Skin epidermis (tissue), 12 donors: Measurements from ENCODE around the gene TBPL2.
"Not testable (repeated sequence)": the region's sequence is repeated elsewhere in the genome, so short reads cannot be mapped to it uniquely, and the experiment has no call there.

Experiments
- H3K27ac ChIP-seq, 21 experiments: fragments of 200-600 bp; sonication (generic) in 11 of 21; one replicate each; pipeline ENCODE4 v1.5.0; 2020; ENCODE audit warnings: mild to moderate bottlenecking in 3 of 21, inconsistent platforms in 2 of 21, moderate library complexity in 2 of 21
- H3K4me3 ChIP-seq, 7 experiments: fragments of 200-600 bp; sonication (generic) in 2 of 7; one replicate each; pipeline ENCODE4 v1.5.0; 2020; ENCODE audit warnings: inconsistent platforms in 2 of 7, mild to moderate bottlenecking in 2 of 7, moderate library complexity in 1 of 7

The TBPL2 gene

DNA sequence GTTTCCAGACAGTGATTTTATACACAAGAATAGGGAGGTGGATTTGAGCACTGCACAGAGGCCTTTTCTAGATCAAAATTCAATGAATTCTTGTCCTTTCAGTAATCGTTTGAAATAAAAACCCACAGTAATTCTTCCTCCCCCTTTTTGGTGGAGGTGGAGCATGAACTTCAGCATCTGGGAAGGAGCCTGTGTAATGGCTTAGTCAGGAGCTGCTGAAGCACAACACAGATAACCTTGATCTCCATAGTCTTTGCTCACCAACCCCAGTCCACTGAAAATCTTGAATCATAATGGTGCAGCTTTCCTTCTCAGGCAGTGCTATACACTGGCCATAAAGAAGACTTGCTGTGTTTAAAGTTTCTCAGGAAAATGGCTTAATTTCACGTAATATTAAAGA is 6.4 kb upstream of the TBPL2 start:
- H3K4me3 ChIP-seq, result no peak overlapping the region
- peak overlapping the region in 1 of 21 experiments; percentile 63 for H3K27ac ChIP-seq

DNA sequence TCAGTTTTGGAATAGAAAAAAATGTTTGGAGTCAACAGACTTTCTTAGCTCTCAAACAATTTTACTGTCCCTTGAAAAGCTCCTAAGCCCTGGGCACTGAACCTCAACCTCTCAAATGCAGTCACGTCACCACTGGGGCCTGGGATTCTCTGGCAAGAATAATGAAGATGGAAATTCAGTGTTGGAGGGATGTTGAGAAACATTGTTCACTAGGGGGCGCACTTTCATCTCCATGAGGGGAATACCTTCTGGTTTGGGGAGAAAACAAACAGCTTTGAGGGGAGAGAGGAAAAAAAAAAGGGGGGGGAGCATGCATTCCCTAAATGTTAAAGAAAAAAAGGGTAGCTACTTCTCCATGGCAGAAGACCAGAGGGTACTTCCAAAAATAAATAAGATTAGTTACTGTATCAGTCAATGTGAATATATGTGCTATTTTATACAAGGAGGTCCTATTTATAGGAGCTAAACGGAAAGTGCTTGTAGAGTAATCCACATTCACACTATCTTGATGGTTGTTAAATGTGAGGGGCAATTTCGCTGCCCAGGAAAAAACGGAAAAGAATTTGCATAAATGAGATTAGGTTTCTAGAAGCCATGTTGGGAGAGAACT is 5.8 kb upstream of the TBPL2 start:
- Histone ChIP-seq H3K27ac (peak overlapping the region in 2 of 21 experiments; percentile 21 to 63), H3K4me3 (no peak overlapping the region)

GRCh38 chr14:55441286-55441685 is 870 bp upstream of the TBPL2 start:
- no peak overlapping the region for H3K27ac ChIP-seq

DNA sequence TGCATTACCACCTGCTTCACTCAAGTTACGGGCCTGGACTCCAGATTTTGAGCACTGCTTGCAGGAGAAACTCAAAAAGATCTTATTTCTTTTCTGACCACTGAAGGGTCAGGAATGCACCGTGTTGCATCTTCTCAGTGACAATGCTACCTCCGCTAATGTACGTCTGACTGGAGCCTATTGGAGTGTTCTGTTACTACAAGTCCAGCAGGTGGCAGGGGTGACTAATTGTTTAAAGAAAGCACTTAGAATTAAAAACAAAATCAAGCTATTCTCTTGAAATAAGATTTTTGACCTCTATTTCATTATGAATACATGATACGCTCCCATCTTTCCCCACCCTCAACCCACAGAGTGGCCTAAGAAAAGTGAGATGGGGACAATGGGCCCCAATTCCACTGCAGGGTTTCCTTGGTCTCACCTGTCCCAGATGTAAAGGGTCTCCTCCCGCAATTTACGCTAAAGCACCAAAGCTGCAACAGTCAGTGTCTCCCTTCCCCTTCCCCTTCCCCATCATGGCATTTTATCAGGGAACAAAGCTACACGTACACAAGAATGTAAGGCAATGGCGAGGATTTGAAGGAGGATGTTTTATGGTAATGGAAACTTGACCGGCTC is 2.2 kb downstream of the TBPL2 start:
- Histone ChIP-seq H3K27ac (no peak overlapping the region), H3K4me3 (no peak overlapping the region)

More at GRCh38 chr14:55441286-55441685, 870 bp upstream of the TBPL2 start:
- no peak overlapping the region for H3K4me3 ChIP-seq

- Histone ChIP-seq H3K4me3 (no peak overlapping the region), H3K27ac (no peak overlapping the region)
Measured at GRCh38 chr14:55436931-55437330, 3.5 kb downstream of the TBPL2 start.

DNA sequence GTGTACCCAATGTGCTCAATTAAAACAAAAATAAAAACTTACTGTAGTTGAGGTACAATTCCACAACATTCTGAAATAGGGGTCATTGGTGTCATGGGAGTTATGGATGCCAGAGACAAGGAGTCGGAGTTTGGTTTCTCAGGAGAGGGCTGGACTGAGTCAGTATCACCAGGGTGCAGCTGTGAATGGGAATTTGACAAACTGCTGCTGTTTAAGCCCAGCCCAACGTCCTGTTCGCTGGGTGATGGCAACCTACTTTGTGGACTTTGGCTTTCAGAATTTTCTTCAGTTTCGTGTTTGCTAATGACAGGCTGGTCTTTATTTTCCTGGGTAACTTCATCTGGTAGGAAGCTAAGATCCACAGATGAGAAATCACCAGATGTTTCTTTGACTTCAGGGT is 3.9 kb downstream of the TBPL2 start:
- Histone ChIP-seq H3K4me3 (no peak overlapping the region), H3K27ac (no peak overlapping the region)

- H3K27ac ChIP-seq, result no peak overlapping the region
- H3K4me3 ChIP-seq, result no peak overlapping the region
Measured at GRCh38 chr14:55434805-55435174, 5.6 kb downstream of the TBPL2 start.

GRCh38 chr14:55433880-55434804 is 6.3 kb downstream of the TBPL2 start:
- Histone ChIP-seq H3K4me3 (no peak overlapping the region), H3K27ac (no peak overlapping the region)

DNA sequence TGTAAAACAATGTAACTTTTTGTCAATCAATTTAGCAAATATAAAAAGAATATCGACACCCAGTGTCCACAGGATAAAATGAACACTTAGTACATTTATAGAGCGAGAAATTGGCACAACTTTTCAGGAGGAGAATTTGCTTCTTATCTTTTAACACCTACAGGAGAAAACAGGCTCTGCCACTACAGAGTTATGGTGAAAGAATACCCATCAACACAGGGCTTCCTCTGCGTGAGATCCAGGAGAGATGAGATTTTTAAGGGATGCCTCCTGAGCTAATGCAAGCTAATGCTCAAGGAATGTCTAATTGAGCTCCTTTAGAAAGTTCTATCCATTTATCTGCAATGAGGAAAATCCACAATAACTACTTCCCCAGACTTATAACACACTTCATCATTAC is 7.8 kb downstream of the TBPL2 start:
- Histone ChIP-seq H3K4me3 (no peak overlapping the region), H3K27ac (no peak overlapping the region)

DNA sequence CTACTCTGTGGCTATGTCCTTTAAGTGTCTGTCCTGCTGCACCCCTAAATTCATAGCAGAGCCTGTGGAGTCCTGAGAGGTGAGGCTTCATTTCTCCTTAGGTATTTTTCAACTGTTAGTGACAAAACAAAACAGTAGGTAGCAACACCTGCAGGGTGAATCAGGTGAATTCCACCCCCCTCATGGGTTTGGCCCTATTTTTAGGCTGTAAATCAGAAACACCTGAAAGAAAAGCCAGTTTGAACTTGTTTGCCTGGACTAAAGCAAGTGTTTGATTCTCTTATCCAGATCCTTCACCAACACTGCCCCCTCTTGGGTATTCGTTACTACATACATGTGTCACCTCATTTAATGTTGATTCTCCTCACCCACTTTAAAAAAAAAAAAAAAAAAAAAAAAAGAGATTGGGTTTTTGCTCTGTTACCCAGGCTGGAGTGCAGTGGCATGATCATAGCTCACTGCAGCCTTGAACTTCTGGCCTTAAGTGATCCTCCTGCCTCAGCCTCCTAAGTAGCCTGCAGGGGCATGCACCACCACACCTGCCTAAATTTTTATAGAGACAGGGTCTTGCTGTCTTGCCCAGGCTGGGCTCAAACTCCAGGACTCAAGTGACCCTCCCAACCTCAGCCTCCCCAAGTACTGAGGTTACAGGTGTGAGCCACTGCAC is 10.3 kb downstream of the TBPL2 start:
- Histone ChIP-seq H3K4me3 (no peak overlapping the region), H3K27ac (no peak overlapping the region)

DNA sequence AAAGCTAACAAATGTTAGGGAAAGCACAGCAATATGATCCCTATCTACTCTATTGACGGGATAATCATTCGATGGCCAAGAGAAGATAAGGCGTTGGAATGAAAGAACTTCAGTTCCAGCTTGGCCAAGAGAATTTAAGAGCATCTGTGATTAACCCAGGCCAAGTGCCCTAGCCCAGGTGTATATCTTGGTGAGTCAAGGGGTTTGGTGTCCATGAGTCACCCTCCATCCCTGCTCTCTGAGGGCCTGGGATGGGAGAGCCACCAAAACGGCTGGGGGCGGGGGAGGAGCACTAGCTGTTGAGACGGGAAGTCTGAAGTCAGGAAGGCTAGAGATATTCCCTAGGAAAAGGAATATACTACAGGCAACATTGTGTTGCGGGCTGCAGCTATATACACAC is 13.0 kb downstream of the TBPL2 start:
- Histone ChIP-seq H3K27ac (no peak overlapping the region), H3K4me3 (no peak overlapping the region)

GRCh38 chr14:55426891-55427290 is 13.5 kb downstream of the TBPL2 start:
- H3K27ac ChIP-seq, result no peak overlapping the region
- no peak overlapping the region for H3K4me3 ChIP-seq

DNA sequence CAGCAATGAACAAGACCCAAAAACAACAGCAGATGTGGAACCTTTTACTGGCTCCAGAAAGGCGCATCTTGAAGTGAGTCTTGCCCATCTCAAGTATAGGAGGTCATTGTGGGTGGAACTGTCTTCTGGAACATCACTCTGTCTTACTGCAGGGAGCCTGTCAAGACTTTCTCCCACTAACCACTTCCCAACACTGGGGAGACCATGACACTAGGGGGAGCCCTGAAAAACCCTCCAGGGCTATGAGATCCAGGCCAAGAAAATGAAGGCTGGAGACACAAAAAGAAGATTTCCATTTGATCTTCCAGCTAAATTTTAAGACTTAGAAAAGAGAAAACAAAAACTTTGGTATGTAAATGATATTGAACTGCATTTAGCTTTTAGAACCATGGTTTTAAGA is 15.3 kb downstream of the TBPL2 start:
- H3K4me3 ChIP-seq, result no peak overlapping the region

DNA sequence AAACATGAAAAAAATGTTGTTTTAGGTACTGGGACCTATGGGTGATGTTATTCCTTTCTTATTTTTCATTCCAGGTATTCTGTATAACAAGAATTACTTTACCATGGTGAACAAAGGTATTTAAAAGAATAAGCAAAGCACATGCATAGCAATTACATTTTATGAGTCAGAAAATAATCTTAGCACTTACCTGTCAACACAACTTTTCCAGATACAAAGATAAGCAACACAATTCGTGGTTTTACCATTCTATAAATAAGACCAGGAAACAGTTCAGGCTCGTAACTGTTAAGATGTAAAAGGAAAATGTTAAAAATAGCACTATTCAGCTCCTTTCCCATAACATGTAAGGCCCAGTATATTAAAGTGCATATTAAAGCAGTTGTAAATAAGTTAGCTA is 16.4 kb downstream of the TBPL2 start:
- H3K4me3 ChIP-seq, result no peak overlapping the region
- no peak overlapping the region for H3K27ac ChIP-seq

More for the DNA sequence above, 15.3 kb downstream of the TBPL2 start:
- no peak overlapping the region for H3K27ac ChIP-seq

DNA sequence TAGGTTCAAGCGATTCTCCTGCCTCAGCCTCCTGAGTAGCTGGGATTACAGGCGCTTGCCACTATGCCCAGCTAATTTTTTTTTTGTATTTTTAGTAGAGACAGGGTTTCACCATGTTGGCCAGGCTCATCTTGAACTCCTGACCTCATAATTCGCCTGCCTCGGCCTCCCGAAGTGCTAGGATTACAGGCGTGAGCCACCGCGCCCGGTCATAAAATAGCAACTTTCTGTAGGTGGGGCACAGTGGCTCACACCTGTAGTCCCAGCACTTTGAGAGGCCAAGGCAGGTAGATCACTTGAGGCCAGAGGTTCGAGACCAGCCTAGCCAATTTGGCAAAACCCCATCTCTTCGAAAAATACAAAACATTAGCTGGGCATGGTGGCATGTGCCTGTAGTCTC is 18.1 kb downstream of the TBPL2 start:
- H3K4me3 ChIP-seq, H3K27ac ChIP-seq: not testable (repeated sequence)

- Histone ChIP-seq H3K4me3 (no peak overlapping the region), H3K27ac (no peak overlapping the region)
Measured at GRCh38 chr14:55419663-55420062, 20.8 kb downstream of the TBPL2 start.

DNA sequence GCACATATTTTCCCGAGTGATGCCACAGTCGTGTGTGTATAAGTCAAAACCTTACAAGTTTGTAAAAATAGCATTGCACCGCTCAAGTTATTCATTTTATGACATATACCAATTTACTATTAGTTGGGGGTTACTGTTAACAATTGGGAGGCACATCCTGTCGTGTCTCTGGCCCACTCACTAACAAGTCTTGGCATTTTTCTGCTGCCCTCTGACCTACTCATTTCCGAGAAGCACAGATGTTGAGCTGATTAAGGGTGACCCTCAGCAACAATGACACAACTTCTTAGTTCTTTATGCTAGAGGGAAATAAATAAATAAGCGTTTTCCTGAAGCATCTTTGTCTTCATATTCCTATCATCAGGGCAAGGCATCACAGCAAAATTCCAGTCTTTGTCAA is 22.0 kb downstream of the TBPL2 start:
- Histone ChIP-seq H3K4me3 (no peak overlapping the region), H3K27ac (no peak overlapping the region)

DNA sequence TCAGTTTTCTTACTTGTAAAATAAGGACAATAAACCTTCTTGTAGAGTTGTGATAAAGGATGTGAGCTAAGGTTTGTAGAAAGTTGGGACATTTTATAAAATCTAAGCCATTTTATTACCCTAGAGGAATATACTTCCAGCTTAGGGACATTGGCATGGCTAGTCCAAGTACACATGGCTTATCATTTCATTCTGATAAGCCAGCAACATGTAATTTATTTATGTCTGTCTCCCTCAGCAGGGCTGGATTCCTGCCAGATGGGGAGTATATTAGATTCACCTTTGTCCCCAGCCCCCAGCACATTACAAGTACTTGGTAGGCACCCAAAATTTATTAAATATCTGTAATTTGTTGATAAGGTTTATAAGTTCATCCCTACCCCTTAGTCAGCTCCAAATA is 22.5 kb downstream of the TBPL2 start:
- Histone ChIP-seq H3K4me3 (no peak overlapping the region), H3K27ac (no peak overlapping the region)

DNA sequence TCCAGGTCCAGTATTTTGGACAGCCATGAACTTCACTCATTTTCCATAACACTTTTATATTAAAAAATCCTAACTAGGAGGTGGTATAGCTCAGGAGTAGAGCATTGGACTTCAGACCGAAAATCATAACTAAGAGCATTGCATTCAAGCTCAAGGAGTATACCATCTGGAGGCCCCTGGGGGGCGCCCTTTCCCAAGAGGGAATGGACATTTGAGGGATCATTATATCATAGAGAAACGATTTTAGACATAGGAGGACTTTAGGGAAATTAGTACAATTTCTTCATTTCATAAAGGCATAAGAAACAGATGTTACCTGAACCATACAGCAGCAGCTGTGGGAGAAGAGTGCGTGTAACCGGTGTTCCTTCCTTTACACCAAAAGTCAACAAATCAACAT is 23.6 kb downstream of the TBPL2 start:
- no peak overlapping the region for H3K27ac ChIP-seq
- H3K4me3 ChIP-seq, result no peak overlapping the region

GRCh38 chr14:55414551-55414950 is 25.9 kb downstream of the TBPL2 start:
- Histone ChIP-seq H3K4me3 (no peak overlapping the region), H3K27ac (no peak overlapping the region)
